Vagina (tissue), 2 donors: ENCODE results near the gene LLGL1.

Source experiments
- CTCF ChIP-seq, 3 experiments: fragments of 450-650 bp in 2 of 3; fragments of 200-600 bp in 1 of 3; sonication (generic) in 1 of 3; IDR thresholded peaks; one replicate each; pipeline ENCODE4 v1.5.1; 2017 to 2019; ENCODE audit warnings: antibody characterized with exemption in 3 of 3, mild to moderate bottlenecking in 2 of 3, moderate library complexity in 2 of 3
- POLR2A ChIP-seq, 2 donors: fragments of 450-650 bp; IDR thresholded peaks; one replicate each; pipeline ENCODE4 v1.6.1; 2017; ENCODE audit warnings: antibody characterized with exemption in 2 of 2, mild to moderate bottlenecking in 2 of 2, moderate library complexity in 2 of 2
- POLR2AphosphoS5 ChIP-seq, 2 donors: sonication (generic); formaldehyde crosslinking; IDR thresholded peaks; one replicate each; pipeline ENCODE4 v1.9.0; 2017; ENCODE audit warnings: antibody characterized with exemption in 2 of 2, mild to moderate bottlenecking in 2 of 2, low read depth in 1 of 2; ENCODE audit not compliant: insufficient read depth in 1 of 2

GRCh38 chr17:18240449-18240848, 15.0 kb downstream of the LLGL1 start:
- TF ChIP-seq CTCF (IDR thresholded peaks at IDR 0.05) = no peak
- no peak for TF ChIP-seq POLR2A (IDR thresholded peaks at IDR 0.05)
- TF ChIP-seq POLR2AphosphoS5 (IDR thresholded peaks at IDR 0.05; ENCODE audit: insufficient read depth in 1 of 2, low read depth in 1 of 2) = no peak
